Measurements from ENCODE around the gene ASAP3.

The ASAP3 gene

DNA sequence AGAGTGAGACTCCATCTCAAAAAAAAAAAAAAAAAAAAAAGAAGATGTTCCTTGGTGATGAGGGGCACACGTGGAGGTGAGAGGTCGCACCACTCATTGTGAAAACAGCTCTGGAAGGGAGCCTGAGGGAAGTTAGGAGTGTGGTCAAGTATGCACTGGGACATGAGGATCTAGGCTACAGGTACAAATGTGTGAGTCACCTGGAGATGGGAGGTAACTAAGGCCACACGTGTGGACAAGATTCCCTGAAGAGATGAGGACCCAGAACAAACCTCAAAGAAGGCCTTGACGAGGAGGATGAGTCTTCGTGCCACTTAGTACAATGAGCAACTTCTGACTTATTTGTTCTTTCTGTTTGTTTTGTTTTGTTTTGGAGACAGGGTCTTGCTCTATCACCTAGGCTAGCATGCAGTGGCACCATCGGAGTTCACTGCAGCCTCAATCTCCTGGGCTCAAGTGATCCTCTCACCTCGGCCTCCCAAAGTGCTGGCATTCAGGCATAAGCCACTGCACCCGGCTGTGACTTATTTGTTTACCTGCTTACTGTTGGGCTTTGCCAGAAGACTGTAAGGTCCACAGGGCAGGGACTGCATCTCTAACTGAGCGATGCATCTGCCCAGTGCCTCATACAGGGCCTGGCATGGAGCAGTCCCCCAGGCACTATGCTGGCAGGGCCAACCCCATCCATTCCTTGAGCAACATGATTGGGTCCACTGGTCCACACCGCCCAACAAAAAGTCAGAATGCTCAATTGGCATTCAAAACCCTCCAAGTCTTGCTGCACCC is 6.4 kb downstream of the ASAP3 start:
- peak; percentile 64 for DNase-seq

DNA sequence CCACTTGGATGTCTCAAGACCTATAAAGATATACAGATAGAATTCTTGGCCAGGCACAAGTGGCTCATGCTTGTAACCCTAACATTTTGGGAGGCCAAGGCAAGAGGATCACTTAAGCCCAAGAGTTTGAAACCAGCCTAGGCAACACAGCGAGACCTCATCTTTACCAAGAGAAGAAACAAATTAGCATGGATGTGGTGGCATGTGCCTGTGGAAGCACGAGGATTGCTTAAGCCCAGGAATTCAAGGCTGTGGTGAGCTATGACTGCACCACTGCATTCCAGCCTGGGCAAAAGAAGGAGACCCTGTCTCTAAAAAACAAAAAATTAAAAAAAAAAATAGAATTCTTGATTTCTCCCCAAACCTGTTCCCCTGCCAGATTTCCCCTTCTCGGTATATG is 8.3 kb downstream of the ASAP3 start:
- no peak for DNase-seq

DNA sequence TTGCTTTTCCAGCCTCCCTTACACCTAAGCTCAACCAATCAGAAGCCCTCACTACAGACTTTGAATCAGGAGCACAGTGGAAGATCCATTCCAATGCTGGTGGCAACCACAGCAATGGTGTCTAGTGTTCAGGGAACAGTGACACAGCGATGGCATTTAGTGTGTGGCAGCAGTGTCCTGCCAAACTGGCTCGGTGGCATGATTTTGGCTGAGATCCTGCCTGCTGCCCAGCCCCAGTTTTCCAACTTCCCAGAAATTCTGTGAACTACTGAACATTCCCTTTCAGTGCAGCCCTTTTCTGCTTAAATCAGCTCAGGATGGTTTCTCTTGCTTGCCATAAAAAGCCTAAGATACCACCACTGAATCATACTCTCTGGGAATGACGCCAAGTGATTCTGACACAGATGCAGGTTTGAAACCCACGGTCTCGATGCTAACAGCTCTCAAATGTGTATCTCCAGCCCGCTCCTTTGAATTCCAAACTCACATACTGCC is 8.8 kb downstream of the ASAP3 start:
- DNase-seq: no peak

DNA sequence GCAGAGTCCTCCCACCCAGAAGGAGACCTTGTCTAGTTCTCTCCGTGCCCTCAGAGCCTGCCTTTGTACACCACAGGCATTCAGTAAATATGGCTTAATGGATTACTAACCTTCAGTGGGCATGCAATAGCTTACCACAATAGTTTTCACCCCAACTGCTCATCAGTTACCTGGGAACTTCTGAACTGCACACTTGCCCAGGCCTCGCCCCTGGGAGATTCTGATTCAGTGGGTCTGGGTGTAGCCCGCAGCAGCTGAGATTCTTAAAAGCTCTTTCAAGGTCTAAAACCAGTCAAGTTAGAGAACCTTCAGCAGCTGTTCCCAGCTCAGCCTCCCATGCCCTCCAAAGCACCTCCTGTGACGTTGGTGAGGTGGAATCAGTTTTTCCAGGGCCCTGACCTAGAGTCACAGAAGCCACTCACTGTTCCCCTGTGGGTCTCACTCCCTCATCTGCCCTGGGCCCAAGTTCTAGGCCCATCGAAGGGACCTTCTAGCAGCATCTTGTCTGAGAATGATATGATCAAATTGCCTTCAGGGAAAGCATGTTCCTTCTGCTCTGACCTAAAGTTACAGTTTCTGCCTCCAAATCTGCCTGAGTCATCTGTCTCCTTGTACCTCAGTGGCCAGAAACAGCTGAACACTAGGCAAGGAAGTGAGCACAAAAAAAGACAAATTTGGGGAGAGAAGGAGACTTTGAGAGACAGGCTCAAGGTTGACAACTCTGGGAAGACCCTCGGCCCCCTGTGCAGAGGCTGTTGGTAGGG is 10.8 kb downstream of the ASAP3 start:
- DNase-seq: no peak

DNA sequence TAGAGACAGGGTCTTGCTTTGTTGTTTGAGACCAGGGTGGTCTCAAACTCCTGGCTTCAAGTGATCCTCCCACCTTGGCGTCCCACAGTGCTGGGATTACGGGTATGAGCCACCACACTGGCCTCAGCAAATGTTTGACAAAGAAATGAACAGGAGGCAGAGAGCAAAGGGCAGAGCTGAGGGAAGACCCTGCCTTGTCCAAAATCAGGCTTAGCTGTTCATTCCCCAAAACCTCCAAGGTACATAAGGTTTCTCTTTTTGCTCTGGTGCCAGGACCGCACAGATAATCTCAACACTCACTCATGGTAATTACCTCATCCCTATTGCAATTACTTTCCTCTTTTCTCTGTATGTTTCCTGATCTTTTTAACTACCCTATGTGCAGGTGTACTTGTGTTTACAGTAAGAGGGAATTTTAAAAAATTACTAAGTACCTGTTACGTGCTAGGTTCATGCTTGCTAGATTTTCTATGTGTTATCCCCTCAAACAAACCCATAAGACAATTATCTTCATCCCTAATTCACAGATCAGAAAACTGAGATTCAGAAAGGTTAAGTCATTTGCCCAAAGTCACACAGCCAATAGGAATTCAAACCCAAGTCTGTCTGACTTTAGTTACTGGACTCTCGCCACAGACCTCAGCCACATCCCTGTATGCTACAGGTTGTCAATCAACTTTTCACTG is 11.5 kb downstream of the ASAP3 start:
- no peak for DNase-seq

DNA sequence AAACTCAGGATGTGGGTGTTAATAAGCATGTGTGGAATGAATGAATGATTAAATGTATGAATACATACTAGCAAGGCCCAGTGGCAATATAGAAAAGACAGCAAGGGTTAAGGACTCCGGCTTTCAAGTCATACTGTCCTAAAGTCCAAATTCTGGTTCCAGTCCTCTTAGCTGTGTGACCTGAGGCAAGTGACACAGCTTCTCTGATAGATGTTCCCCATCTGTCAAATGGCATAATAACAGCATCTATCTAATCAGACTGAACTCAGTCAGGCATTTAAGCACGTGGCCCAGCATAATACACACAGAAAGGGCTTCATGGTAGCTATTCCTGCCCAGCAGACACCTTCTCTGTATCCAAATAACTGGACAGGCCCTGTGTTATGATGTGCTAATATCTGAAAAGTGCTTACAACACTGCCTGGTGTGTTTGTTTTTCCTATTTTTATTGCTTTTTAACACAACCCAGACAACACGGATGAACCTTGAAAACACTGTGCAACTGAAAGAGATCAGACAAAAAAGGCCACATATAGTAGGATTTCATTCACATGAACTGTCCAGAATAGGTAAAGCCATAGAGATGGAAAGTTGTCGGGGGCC is 12.4 kb downstream of the ASAP3 start:
- no peak for DNase-seq

DNA sequence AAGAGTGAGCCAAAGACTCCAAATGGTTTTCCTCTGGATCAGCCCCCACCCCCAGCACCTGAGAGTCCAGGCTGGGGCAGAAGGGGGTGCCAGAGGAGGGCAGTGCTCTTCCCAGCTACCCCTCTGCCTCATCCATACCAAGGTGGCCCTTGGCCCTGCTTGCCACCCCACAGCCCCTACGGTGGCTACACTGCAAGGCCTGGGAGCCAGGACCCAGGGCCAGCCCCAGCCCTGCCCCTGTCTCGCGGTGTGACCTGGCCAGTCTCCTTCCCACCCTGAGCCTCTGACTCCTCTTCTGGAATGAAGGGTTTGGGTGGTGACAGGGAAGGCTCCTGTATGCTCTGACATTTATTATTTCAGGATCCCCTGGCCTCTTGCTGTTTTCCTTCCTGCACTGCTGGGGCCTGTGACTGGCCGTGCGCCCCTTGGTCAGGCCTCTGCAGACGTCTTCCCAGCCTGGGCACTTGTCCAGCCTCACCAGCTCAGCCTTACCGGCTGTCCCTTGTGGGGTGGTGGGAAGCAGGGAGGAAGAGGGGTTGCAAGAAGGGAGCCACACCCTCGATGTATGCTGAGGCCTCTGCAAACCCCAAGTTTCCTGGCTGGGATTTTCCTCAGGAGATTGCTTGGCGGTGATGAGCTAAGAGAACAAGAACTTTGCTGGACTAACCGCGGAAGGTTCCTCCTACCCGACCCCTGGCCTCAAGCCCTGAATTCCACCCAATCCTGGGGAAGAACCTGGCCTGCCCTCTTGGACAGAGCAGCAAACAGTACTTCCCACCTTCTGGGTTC is 13.5 kb downstream of the ASAP3 start:
- no peak for DNase-seq

DNA sequence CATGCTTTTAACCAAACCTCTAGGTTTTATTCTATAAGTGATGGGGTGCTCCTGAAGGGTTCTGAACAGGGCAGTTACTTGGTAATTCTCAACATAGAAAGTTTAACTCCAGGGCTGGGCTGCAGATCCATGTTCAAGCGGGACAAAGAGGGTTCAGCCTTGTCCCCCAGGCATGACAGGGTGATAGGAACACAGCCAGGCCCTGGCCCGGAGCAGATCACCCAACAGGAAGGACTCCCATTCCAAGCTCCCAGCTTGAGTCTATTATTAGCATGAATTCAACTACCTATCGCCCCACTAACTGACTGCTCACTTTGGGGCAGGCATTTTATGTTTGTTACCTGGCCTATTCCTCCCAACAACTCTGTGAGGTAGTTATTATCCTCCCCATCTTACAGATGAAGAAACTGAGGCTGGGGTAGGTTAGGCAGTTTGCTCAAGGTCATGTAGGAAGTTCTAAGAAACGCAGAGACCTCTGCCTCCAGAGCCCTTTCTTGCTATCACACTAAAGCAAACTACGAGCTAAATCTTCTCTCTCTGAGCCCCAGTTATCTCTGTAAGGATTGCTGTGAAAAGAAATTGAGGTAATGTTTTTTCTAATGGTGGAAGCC is 14.5 kb downstream of the ASAP3 start:
- no peak for DNase-seq

DNA sequence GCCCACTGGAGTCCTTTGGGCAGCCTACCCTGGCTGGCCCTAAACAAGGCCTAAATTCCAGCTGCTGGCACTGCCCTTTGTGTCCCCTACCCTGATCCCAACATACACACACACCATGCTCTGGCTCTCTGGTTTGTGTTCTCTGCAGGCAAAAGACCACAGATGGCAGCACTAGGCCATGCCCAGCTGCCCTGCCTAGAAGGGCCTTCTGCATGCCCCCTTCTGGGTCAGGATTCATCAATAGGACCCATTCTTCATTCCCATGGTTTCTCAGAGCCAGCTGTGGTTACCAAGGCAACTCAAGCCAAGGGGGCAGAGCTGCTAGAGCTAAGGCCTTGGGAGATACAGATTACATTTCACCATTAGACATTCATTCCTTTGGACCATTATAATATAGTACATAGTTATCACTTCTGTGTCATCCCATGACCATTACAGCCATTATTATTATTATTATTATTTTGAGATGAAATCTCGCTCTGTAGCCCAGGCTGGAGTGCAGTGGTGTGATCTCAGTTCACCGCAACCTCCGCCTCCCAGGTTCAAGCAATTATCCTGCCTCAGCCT is 17.5 kb downstream of the ASAP3 start:
- DNase-seq: no peak

DNA sequence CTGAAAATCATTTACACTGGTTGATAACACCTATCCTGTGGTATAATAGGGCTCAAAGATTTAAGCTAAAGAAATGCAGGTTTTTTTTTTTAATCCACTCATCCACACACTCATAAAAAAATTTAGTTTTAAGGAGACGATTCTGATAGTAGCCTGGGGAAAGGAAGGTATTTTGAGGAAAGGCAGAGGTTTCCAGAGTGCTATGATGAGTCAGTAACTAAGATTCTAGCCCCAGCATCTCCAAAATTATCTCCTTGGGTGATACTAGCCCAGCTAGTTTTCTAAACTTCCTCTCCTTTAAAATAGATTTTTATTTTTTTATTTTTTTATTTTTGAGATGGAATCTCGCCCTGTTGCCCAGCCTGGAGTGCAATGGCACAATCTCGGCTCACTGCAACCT is 20.7 kb downstream of the ASAP3 start:
- no peak for DNase-seq

DNA sequence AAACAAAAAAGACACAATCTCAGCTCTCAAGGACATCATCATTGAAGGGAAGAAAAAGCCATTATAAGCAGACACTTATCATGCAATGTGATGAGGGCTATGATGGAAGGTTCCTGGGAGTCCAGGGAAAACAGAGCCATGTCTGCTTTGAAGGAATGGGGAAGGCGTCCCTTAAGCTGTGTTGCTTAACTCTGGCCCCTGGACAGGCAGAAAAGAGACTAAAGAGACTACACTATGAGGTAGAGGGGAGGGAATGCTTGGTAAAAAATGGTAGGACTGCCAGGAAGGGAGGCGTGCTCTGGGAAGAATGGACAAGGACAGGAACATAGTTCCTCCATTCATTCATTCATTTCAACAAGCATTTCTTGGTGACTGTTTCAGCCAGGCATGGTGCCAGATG is 21.2 kb downstream of the ASAP3 start:
- DNase-seq: no peak

DNA sequence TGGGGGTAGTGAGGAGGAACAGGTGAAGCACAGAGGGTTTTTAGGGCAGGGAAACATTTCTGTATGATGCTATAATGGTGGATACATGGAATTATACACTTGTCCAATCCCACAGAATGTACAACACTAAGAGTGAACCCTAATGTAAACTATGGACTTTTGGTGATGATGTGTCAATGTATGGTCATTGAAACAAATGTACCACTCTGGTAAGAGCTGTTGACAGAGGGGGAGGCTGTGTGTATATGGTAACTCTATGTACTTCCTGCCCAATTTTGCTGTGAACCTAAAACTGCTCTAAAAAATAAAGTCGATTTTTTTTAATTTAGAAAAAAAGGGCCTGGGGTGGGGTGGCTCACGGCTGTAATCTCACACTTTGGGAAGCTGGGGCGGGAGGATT is 22.9 kb downstream of the ASAP3 start:
- no peak for DNase-seq

DNA sequence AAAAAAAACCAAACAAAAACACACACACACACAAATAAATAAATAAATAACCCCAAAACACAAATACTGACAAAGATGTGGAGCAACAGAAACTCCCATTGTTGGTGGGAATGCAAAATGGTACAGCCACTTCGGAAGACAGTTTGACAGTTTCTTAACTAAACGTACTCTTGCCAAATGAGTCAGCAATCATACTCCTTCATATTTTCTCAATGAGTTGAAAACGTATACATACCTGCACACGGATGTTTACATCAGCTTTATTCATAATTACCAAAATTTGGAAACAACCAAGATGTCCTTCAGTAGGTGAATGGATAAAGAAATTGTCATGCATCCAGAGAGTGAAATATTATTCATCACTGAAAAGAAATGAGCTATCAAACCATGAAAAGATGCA is 23.5 kb downstream of the ASAP3 start:
- DNase-seq: no peak

DNA sequence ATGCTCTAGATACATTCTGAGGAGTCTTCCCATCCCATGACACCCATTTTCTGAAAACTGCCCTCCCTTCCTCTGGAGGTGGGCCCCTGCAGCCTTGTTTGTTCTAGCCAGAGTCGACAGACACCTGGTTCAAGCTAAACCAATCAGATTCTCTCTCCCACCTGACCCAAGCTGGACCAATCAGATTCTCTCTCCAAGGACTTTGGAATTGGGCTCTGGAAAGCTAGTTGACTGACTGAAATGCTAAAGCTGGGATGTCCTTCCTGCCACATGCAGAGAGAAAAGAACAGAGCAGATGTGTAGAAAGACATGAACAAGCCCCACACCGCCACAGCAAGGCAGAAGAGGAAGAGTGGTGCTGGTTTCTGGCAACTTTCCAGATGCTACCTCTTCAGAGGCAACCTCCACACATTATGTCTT is 24.6 kb downstream of the ASAP3 start:
- no peak for DNase-seq

DNA sequence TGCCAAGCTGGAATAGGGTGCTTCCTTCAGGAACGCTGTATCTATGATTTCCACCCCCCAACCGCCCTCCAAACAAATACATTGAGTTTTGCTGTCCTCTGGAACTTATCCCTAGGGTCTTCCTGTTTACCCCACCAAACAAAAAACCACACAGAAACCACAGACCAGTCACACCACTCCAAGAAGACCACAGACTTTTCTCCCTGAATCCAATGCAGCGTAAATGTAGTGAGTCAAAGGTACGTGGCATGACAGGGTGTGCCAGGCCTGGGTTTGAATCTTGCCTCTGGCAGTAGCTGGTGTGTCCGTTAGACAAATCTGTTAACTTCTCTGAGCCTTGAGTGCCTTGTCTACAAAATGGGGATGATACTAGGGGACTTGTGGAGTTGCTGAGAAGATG is 27.8 kb downstream of the ASAP3 start:
- peak; percentile 26 for DNase-seq

DNA sequence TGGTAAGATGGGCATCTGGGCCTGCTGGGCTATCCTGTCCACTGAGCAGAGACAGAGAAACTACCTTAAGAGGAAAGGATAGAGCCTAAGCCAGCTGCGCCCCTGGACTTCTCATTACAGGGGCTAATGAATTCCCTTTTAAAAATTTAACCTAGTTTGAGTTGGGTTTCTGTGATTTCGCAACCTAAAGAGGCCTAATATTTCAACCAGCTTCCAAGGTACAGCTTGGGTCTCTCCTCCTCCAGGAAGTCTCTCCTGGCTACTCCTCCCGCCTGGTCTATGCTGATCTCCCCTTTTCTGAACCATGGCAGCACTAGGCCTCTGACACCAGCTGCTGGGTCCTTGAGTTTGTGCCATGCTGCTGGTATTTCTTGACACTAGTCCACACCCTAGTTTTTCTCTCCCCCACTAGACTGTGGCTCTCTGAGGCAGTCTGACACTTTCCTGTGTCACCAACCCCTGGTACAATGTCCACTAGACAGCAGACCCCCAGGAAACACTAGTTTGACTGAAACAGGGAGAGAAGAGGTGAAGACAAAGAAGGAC is 30.5 kb downstream of the ASAP3 start:
- no peak for DNase-seq

DNA sequence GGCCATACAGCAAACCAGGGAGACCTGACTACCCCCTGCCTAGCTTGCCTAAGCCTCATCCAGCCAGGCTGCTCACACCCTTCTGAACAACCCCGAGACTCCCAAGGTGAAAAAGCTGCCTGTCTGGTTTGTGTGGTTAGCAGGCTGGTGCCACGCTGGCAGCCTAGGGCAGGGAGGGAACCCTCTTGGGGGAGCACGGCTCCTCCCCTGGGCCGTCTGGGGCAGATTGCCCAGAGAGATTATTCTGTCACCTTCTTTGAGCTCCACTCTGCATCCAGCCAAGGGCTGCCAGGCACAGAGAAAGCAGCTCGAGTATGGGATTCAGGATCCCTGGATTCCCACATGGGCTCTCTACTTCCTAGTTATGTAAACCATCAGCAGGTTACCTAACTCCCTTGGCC is 32.0 kb downstream of the ASAP3 start:
- peak; percentile 68 for DNase-seq

DNA sequence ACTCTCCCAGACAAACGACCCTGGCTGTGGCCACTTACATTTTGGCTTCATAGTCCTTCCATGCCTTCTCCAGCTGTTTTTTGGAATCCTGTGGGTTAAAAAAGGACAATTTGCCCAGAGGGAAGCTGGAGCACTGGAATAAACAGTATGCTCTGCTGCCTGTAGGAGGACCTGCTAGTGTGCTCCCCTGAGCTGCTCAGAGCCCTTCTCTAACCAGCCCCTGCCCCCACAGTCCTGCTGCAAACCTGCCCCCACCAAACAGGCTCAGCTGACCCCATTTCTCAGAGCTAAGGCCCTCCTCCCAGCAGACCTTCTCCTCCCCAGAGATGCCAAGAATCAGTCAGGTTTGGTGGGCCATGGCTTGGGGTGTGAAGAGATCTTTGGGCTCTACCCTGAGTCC is 32.5 kb downstream of the ASAP3 start:
- no peak for DNase-seq

DNA sequence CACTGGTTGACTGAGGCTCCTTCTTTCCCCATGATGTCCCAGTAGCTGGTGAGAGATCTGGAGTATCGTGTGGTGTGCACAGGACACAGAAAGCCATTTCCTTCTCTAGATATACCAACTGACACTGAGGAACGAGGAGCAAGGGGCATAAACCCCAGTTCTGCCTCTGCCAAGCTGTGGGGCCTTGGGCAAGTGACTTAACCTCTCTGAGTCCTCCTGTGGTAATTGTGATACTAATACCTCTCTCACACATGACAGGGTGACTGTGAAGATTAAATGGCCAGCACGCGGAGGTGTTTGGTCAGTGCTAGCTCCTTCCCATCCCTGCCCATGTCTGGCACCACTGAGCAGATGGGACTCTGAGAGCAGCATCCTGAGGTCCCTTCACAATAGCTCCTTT is 33.1 kb downstream of the ASAP3 start:
- DNase-seq: no peak

DNA sequence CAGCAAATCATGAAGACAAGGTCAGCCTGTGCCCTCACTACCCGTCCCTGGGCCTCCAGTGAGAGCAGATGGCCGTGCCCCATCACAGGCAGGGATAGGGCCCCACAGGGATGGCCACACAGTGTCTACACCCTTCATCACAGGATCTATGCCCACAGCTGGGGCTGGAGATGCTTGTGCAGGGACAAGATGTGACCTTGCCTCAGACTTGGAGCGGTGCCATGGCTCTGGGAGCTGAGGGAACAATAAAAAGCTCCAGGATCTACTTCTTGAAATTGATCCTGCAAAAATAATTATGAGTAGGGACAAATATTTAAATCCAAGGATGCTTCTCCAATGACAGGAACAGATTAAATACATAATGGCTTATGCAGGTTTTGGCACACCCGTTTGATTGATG is 34.0 kb downstream of the ASAP3 start:
- DNase-seq: no peak

DNA sequence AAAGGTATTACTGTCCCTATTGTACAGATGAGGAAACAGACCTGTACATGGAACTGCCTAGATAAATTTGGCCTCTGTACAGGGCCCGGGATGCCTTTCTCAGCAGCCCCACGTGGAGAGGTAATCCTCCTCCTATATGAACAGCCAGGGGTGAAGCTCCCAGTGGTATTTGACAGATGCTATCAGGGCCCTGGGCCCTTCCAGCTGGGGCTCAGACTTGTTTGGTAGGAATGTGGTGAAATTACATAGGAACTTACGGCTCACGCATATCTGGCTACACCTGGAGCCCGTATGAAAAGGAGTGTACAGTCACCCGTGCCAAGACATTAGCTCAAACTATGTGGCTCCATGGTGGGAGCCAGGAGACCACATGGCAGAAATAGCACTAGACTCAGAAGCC is 34.7 kb downstream of the ASAP3 start:
- peak; percentile 73 for DNase-seq

Measured in islet precursor cell (in vitro differentiated cells).